GM18868 (cell line): Measurements from ENCODE around the gene C4orf33.
A peak's percentile ranks its signal among the peaks of the same experiment; 100 is the strongest.
"Not testable (repeated sequence)": the region's sequence is repeated elsewhere in the genome, so short reads cannot be mapped to it uniquely, and the experiment has no call there.

Experiments
- ATAC-seq: cut with Tn5 transposase; IDR thresholded peaks from one replicate; pipeline ENCODE4 v1.9.1; 2021; ENCODE audit warnings: mild to moderate bottlenecking, moderate library complexity; ENCODE audit not compliant: unreplicated experiment

The C4orf33 gene

GRCh38 chr4:129095811-129096454 lies at the start of gene C4orf33:
C4orf33 (plus strand) TSS chr4:129096152; CDS start chr4:129102611, 6,459 bp downstream.
- ATAC-seq = peak; percentile 47

- ATAC-seq = no peak
Observed at GRCh38 chr4:129059028-129059427, 36.9 kb upstream of the C4orf33 start.

GRCh38 chr4:129062580-129062979 lies 33.4 kb upstream of the C4orf33 start:
- ATAC-seq = no peak

GRCh38 chr4:129063640-129064039 lies 32.3 kb upstream of the C4orf33 start:
- no peak for ATAC-seq

DNA sequence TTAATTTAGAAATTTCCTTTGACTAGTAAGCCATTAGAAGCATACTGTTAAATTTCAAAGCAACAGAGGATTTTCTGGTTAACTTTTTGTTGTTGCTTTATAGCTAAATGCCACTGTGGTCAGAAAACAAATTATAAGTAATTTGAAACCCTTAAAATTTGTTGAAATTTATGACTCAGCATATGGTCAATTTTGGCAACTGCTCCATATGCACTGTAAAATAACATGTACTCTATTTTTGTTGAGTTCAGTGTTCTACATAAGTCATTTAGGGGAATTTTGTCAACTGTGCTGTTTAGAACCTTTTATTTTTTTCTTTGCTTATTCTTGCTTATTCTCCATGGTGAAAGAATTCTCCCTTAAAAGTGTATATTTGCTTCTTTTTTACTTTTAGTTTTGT lies 31.2 kb upstream of the C4orf33 start:
- no peak for ATAC-seq

GRCh38 chr4:129069537-129069936 lies 26.4 kb upstream of the C4orf33 start:
- ATAC-seq = not testable (repeated sequence)

DNA sequence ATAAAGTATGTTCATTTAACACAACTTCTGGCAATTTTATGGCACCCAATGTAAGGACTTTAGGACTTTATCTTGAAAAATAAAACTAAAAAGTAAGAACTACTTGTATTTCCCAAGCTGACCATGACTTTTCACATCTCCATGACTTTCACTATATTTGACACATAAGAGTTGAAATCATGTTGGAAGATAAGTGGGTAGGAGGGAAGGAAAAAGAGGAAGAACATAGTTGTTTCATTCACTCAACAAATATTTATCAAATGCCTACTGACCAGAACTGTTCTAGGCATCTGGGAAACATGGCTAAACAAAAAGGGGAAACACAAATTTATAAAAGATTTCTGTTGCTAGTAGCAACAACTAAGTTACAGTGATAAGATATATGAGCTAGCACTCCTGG lies 18.6 kb upstream of the C4orf33 start:
- no peak for ATAC-seq

DNA sequence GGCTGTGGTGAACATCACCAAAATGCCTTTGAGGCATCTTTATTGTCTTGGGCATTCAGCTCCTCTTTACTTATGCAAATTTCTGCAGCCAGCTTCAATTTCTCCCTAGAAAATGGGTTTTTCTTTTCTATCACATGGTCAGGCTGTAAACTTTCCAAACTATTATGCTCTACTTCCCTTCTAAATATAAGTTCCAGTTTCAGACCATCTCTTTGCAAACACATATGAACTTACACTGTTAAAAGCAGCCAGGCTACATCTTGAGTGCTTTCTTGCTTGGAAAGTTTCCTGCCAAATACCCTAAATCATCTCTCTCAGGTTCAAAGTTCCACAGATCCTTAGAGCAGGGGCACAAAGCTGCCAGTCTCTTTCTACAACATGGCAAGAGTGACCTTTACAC lies 15.8 kb upstream of the C4orf33 start:
- ATAC-seq = no peak

- no peak for ATAC-seq
Observed at GRCh38 chr4:129082302-129082701, 13.7 kb upstream of the C4orf33 start.

DNA sequence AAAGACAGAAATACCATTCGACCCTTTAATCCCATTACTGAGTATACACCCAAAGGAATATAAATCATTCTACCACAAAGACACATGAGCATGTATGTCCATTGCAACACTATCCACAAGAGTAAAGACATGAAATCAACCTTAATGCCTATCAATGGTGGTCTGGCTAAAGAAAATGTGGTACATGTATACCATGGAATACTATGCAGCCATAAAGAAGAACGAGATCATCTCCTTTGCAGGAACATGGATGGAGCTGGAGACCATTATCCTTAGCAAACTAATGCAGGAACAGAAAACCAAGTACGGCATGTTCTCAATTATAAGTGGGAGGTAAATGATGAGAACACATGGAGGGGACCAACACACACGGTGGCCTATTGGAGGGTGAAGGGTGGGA lies 10.5 kb upstream of the C4orf33 start:
- ATAC-seq = no peak

GRCh38 chr4:129087516-129087915 lies 8.4 kb upstream of the C4orf33 start:
- no peak for ATAC-seq

- no peak for ATAC-seq
Observed at GRCh38 chr4:129092631-129093190, 3.2 kb upstream of the C4orf33 start.

- peak; percentile 88 for ATAC-seq
Observed at GRCh38 chr4:129093191-129093920, 2.6 kb upstream of the C4orf33 start, which contains the start of gene SCLT1. SCLT1 (minus strand) TSS chr4:129093539; CDS start chr4:129093103, 436 bp downstream.

DNA sequence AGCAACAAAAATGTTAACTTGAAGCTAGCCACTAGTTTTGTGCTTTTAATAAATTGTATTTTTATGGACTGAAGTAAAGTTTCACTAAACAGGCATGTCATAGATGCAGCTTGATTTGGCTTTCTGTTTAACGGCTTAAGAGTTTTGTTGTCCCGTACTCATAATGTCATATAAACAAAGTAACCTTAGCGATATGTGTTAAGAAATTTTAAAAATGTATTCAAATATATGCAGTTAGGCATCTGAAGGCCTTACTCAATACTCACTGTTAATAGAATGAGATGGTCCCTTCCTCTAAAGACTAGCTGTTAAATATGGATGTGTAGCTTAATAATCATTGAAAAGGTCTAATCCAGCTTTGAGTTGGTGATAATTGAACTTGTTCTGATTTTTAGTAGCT lies 1.6 kb upstream of the C4orf33 start:
- ATAC-seq = no peak

DNA sequence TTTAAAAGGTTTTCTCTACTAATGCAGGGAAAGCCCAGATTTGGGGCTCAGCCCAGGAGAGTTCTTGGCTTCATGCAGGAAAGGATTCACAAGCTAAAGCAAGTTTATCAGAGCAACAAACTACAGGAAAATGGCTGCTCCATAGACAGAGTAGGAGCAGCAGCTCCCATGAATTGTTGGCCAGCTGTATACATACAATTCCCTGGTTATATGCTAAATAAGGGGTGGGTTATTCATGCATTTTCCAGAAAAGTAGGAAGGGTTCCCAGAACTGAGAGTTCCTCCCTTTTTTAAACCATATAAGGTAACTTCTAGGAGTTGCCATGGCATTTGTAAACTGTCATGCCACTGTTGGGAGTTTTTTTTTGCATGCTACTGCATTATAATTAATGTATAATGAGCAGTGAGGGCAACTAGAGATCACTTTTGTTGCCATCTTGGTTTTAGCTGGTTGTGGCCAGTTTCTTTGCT lies 2.6 kb downstream of the C4orf33 start:
- no peak for ATAC-seq

DNA sequence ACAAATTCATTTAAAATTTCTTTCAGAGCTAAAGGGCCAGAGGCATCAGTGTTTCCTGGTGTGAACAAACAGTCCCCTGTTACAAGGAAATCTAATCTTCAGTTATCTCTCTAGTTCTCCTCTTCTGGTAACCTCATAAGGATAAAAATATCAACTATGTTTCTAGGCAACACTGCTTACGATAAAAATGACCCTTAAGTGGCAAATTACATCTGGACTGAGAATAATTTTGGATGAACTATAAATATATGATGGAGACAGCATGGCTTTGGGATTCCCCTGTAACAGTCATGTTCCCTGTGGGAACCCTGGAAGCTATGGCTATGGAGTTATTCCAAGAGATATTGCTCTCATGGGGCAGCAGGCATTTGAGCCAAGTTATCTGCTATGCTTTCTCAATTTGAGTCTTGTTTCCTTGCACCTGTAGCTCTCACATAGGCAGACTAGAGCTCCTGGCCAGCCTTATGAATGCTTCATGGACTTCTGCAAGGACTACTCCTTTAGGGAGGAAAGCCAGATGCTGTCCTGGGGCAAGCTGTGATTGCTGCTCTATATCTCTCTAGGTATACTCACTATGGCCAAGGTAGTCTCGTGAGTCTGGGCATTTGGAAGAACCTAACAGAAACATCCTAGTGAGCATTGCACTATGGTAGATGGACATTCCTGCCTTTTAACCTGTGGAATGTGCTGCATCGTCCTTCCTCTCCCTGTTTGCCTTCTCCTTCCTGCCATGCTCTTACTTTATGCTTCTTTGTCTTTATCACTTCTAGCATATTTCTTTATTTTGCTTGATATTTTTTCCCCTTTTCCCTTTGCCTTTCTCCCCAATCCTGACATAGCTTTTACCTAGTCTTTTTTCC lies 14.2 kb downstream of the C4orf33 start:
- no peak for ATAC-seq

- no peak for ATAC-seq
Observed at GRCh38 chr4:129110931-129111330, 15.0 kb downstream of the C4orf33 start.

DNA sequence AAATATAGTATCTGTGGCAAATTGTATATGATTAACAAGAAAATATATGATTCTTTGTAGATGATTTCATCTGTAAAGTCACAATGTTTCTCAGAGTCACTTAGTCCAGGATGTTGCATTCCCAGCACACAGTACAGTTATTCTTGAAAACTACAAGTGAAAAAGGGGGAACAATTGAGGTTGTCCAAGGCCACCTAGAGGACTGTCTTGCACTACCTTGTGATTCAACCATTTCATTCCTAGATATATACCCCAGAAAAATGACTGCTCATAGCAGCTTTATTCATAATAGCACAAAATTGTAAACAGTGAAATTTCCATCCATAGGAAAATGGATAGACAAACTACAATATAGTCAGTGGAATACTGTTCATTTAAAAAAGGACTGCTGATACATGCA lies 16.0 kb downstream of the C4orf33 start:
- no peak for ATAC-seq

DNA sequence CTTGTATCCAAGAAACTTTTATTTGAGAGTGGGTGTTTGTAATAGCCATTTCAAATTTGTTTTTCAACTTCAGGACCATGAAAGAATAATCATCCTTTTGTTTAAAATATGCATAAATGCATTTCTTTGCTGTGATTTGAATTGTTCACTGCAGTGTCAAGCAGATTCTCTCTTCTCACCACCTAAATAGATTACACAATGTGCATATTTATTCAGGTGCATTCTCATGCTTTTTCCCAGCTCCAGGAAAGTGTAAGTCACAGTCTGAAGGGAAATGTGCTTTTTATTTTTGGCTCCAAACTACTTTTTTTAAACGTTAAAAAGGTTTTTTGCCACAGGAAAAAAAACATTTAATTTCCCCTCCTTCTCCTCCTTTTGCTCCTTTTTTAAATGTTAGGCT lies 17.5 kb downstream of the C4orf33 start:
- no peak for ATAC-seq

- no peak for ATAC-seq
Observed at GRCh38 chr4:129113919-129114318, 18.0 kb downstream of the C4orf33 start.

DNA sequence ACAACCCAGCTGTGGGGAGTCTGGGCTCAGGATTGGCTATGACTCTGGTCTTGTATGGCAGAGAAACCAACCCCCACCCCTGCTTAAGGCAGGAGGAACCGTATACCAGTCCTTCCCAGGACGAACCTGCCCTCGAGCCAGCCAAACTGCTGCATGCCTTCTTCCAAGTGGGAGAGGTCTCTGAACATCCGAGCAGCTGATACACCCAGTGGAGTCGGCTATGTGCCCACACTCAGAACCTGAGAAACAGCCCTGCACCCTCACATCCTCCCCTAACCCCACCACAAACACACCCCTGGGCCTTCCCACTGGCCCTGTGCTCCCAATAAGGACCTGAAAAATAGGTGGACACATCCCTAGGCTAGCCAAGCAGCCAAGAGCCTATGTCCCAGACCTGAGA lies 21.8 kb downstream of the C4orf33 start:
- ATAC-seq = no peak
